Loucy (cell line): ENCODE data around the gene MCF2L.

Source experiments
- H2AFZ ChIP-seq: fragments of 200-600 bp; sonication (generic); 2 replicates; pipeline ENCODE4 v1.6.0; 2016; ENCODE audit warnings: antibody characterized with exemption, mild to moderate bottlenecking, low read length, moderate library complexity
- H3F3A ChIP-seq: fragments of 200-600 bp; 2 replicates; pipeline ENCODE4 v1.6.0; 2016; ENCODE audit warnings: antibody characterized with exemption, low read depth, mild to moderate bottlenecking
- H3K27me3 ChIP-seq: fragments of 200-600 bp; sonication (generic); 2 replicates; pipeline ENCODE4 v1.6.1; 2014; ENCODE audit warnings: low read length, mild to moderate bottlenecking; ENCODE audit not compliant: insufficient read depth, poor library complexity, severe bottlenecking
- H3K36me3 ChIP-seq: fragments of 200-600 bp; sonication (generic); 2 replicates; pipeline ENCODE4 v1.6.1; 2016; ENCODE audit warnings: low read length; ENCODE audit not compliant: insufficient read depth
- H3K4me1 ChIP-seq: fragments of 200-600 bp; sonication (generic); 2 replicates; pipeline ENCODE4 v1.5.1; 2014; ENCODE audit warnings: low read length, mild to moderate bottlenecking; ENCODE audit not compliant: insufficient read depth, poor library complexity, severe bottlenecking
- H3K4me2 ChIP-seq: fragments of 200-600 bp; sonication (generic); 2 replicates; pipeline ENCODE4 v1.6.0; 2014; ENCODE audit warnings: antibody characterized with exemption, low read length, low read depth, mild to moderate bottlenecking; ENCODE audit not compliant: poor library complexity, severe bottlenecking
- H3K4me3 ChIP-seq: fragments of 200-600 bp; sonication (generic); 2 replicates; pipeline ENCODE4 v1.5.1; 2014; ENCODE audit warnings: low read length, mild to moderate bottlenecking, mixed read lengths; ENCODE audit not compliant: poor library complexity, severe bottlenecking
- H3K79me2 ChIP-seq: fragments of 200-600 bp; sonication (generic); 2 replicates; pipeline ENCODE4 v1.6.1; 2014; ENCODE audit warnings: low read length; ENCODE audit not compliant: insufficient read depth
- H3K9ac ChIP-seq: fragments of 200-600 bp; sonication (generic); 2 replicates; pipeline ENCODE4 v1.6.0; 2014; ENCODE audit warnings: mild to moderate bottlenecking, low read depth, low read length, moderate library complexity; ENCODE audit not compliant: poor library complexity, severe bottlenecking
- H3K9me2 ChIP-seq: fragments of 200-600 bp; sonication (generic); replicated peaks from 2 replicates; pipeline ENCODE4 v1.6.1; 2016; ENCODE audit warnings: low read depth, low read length, mixed read lengths
- H3K9me3 ChIP-seq: fragments of 200-600 bp; sonication (generic); 2 replicates; pipeline ENCODE4 v1.6.1; 2014; ENCODE audit warnings: mild to moderate bottlenecking, antibody characterized with exemption, low read length, low read depth; ENCODE audit not compliant: insufficient read depth
- H4K20me1 ChIP-seq: fragments of 200-600 bp; sonication (generic); 2 replicates; pipeline ENCODE4 v1.6.0; 2014; ENCODE audit warnings: antibody characterized with exemption, low read length, mild to moderate bottlenecking; ENCODE audit not compliant: insufficient read depth, poor library complexity, severe bottlenecking
- EZH2phosphoT487 ChIP-seq: fragments of 200-600 bp; IDR thresholded peaks from 2 replicates; pipeline ENCODE4 v1.6.1; 2018; ENCODE audit warnings: antibody characterized with exemption, mild to moderate bottlenecking, moderate library complexity, borderline replicate concordance
- TF ChIP-seq, protein P1 (sequence below): fragments of 200-600 bp; sonication (generic); conservative IDR thresholded peaks from 2 replicates; pipeline ENCODE4 v1.5.1; 2014; ENCODE audit warnings: mild to moderate bottlenecking, antibody characterized with exemption, low read length

Gene MCF2L

DNA sequence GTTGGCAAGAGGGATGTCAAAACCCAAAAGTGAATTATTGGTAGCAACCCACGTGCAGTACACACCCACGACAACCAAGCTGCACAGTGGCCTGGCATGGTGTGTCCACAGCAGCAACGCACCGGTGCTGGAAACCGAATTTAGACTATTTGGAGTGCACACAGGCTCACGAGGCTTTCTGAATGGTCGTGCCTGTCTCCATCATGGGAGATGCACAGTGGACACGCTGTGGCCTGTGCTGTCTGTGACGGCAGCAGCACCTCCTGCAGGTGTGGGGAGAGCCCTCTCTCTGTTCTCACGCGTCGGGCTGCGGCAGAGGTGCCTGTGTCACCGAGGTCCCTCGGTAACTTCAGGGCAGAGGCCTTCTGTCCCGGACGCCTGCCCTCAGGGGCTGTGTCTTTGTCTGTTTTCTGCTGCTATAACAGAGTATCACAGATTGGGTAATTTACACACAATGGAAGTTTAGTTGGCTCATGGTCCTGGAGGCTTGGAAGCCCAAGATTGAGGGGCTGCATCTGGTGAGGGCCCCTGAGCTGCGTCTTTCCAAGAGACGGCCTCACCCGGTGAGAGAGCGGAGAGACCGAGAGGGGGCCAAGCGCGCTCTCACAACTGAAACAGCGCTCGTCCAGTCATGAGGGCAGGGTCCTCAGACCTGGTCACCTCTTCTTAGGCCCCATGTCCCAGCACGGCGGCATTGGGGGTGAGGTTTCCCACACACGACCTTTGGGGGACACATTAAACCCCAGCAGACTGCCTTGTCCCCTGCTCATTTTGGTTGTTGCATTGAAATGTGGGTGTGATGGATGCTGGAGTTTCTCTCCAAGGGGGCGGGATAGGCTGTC lies 9.1 kb upstream of the MCF2L start:
- Histone ChIP-seq H3K9ac (no peak overlapping the region), H3K4me2 (no peak overlapping the region), H4K20me1 (no peaks in the 10 kb centered on the region), H2AFZ (no peak overlapping the region), H3K79me2 (no peaks in the 10 kb centered on the region), H3F3A (no peaks in the 10 kb centered on the region), H3K4me3 (no peak overlapping the region), H3K36me3 (no peaks in the 10 kb centered on the region), H3K4me1 (no peaks in the 10 kb centered on the region), H3K9me3 (no peaks in the 10 kb centered on the region), H3K27me3 (no peaks in the 10 kb centered on the region), H3K9me2 (no peaks in the 10 kb centered on the region)
- TF ChIP-seq, protein P1, sequence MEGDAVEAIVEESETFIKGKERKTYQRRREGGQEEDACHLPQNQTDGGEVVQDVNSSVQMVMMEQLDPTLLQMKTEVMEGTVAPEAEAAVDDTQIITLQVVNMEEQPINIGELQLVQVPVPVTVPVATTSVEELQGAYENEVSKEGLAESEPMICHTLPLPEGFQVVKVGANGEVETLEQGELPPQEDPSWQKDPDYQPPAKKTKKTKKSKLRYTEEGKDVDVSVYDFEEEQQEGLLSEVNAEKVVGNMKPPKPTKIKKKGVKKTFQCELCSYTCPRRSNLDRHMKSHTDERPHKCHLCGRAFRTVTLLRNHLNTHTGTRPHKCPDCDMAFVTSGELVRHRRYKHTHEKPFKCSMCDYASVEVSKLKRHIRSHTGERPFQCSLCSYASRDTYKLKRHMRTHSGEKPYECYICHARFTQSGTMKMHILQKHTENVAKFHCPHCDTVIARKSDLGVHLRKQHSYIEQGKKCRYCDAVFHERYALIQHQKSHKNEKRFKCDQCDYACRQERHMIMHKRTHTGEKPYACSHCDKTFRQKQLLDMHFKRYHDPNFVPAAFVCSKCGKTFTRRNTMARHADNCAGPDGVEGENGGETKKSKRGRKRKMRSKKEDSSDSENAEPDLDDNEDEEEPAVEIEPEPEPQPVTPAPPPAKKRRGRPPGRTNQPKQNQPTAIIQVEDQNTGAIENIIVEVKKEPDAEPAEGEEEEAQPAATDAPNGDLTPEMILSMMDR: no peak
- no peak for TF ChIP-seq EZH2phosphoT487

DNA sequence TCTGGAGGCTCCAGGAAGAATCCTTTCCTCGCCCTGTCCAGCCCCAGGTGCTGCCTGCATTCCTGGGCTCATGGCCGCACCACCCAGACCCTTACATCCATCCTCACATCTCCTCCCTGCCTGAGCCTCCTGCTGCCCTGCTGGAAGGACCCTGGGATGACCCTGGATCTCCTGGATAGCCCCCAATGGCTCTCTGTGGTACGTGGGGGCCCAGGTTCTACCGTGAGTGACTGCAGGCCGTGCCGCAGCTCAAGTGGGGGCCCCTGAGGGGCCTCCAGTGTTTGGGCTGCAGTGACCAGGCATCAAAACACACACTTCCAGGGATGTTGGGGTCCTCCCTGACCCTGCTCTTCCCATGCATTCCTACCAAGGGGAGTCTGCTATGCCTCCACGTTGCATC lies 8.3 kb upstream of the MCF2L start:
- Histone ChIP-seq H3K36me3 (no peaks in the 10 kb centered on the region), H2AFZ (no peak overlapping the region), H4K20me1 (no peaks in the 10 kb centered on the region), H3K9me3 (no peaks in the 10 kb centered on the region), H3K9ac (no peak overlapping the region), H3K4me1 (no peaks in the 10 kb centered on the region), H3K4me3 (no peak overlapping the region), H3K27me3 (no peaks in the 10 kb centered on the region), H3K4me2 (no peak overlapping the region), H3F3A (no peaks in the 10 kb centered on the region), H3K79me2 (no peaks in the 10 kb centered on the region), H3K9me2 (no peaks in the 10 kb centered on the region)
- TF ChIP-seq EZH2phosphoT487: no peak
- TF ChIP-seq, protein P1: no peak

DNA sequence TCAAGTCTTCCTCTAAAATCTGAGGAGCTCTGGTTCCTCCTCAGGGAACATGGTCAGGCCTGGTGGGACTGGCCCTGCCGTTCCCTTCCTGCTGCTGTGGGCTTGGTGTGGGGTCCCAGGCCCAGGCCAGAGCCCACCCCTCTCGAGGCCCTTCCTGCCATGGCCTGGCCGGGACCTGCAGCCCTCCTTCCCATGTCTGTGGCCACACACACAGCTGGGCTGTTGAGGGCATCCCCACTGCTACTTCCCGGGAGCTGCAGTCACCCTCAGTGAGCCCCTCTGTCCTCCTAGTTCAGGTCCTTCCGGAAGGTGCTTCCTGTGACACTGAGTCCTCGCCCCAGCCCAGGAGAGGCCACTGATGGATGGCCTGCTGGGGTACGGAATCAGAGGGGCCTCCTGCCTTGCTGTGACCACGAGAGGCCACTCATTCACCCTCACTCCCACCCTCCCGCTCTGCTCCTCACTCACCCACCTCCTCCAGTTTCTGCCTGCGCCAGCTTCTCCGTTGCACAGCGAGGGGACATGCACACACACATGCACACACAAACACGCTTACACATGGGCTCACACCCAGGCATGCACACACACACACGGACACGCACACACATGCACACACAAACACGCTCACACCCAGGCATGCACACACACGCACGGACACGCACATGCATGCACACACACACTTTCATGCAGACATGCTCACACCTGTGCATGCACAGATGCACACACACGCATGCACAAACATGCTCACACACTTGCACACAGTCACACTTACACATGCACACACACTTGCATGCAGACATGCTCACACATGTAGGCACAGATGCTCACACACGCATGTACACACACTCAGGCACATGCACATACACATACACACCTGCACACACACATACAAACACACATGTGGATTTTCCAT lies 7.3 kb upstream of the MCF2L start:
- H3F3A ChIP-seq: no peaks in the 10 kb centered on the region
- H2AFZ ChIP-seq: no peak overlapping the region
- no peaks in the 10 kb centered on the region for H3K27me3 ChIP-seq
- H3K4me1 ChIP-seq: no peaks in the 10 kb centered on the region
- TF ChIP-seq, protein P1: no peak
- no peak for TF ChIP-seq EZH2phosphoT487
- no peaks in the 10 kb centered on the region for H3K36me3 ChIP-seq
- no peaks in the 10 kb centered on the region for H3K9me3 ChIP-seq
- H3K9ac ChIP-seq: no peak overlapping the region
- no peaks in the 10 kb centered on the region for H3K79me2 ChIP-seq
- H3K9me2 ChIP-seq: no peaks in the 10 kb centered on the region
- no peak overlapping the region for H3K4me3 ChIP-seq
- no peak overlapping the region for H3K4me2 ChIP-seq
- H4K20me1 ChIP-seq: no peaks in the 10 kb centered on the region
